Adipose tissue (tissue), 3 donors: ENCODE measurements around the gene MRAP. TPM values are rescaled to one million over a fixed set of nuclear protein-coding genes. Genes with fewer than 3 reads are reported as not detected.
"Not testable (repeated sequence)": the region's sequence is repeated elsewhere in the genome, so short reads cannot be mapped to it uniquely, and the experiment has no call there.

Source experiments
- H3K27ac ChIP-seq: one replicate; pipeline ENCODE4 v1.5.1; 2013; ENCODE audit warnings: low read depth, low read length
- WGBS, 3 donors: extraction: QIAGEN DNeasy Blood & Tissue Kit; methylation state at CpG; one replicate each; pipeline ENCODE4 v1.1.7; 2013; 5-methylcytosine and 5-hydroxymethylcytosine counted together
- polyA plus RNA-seq, 3 donors: library from polyadenylated mRNA; stranded (reverse); fragments of 200-250 nt; gene quantifications; one replicate each; pipeline ENCODE4 v1.2.3, GENCODE V29; 2013
- donor health status: healthy with polysubstance abuse.
- donor health status: Bipolar disorder and iron deficiency.
- donor health status: healthy.

MRAP gene
- polyA plus RNA-seq, 3 donors, result 43.7 to 316 (median 45.5) TPM

- WGBS, 3 donors, result 95 to 96% (median 96%) methylated on average over 4 of the region's 4 CpGs
- no peak overlapping the region for H3K27ac ChIP-seq
Observed at GRCh38 chr21:32285476-32285875, 13.2 kb upstream of the MRAP start.

- no peak overlapping the region for H3K27ac ChIP-seq
- whole genome bisulfite sequencing, 3 donors, result 87 to 93% (median 90%) methylated on average over 7 of the region's 7 CpGs
Observed at GRCh38 chr21:32297449-32297848, 1.2 kb upstream of the MRAP start.

GRCh38 chr21:32298148-32298559, 501 bp upstream of the MRAP start:
- no peak overlapping the region for H3K27ac ChIP-seq
- 51 to 74% (median 71%) methylated on average over 6 of the region's 6 CpGs for WGBS, 3 donors

- WGBS, 3 donors, result 76 to 90% (median 85%) methylated on average over 6 of the region's 6 CpGs
- no peak overlapping the region for H3K27ac ChIP-seq
Observed at GRCh38 chr21:32299695-32300094, 1.0 kb downstream of the MRAP start.

GRCh38 chr21:32300117-32300681, 1.5 kb downstream of the MRAP start:
- WGBS, 3 donors, result 91 to 94% (median 91%) methylated on average over 41 of the region's 41 CpGs
- H3K27ac ChIP-seq, result no peak overlapping the region

- WGBS, 3 donors, result 70 to 90% (median 90%) methylated on average over 2 of the region's 2 CpGs
- H3K27ac ChIP-seq, result no peak overlapping the region
Observed at GRCh38 chr21:32301596-32301995, 2.9 kb downstream of the MRAP start.

- no peak overlapping the region for H3K27ac ChIP-seq
- WGBS, 3 donors, result 87 to 98% (median 91%) methylated on average over 6 of the region's 6 CpGs
Observed at GRCh38 chr21:32302560-32302959, 3.9 kb downstream of the MRAP start.

GRCh38 chr21:32303385-32303784, 4.7 kb downstream of the MRAP start:
- 94 to 100% (median 100%) methylated on average over 1 of the region's 1 CpG for WGBS, 3 donors
- H3K27ac ChIP-seq, result no peak overlapping the region

- H3K27ac ChIP-seq, result no peak overlapping the region
- WGBS, 3 donors, result 95 to 97% (median 97%) methylated on average over 7 of the region's 7 CpGs
Observed at GRCh38 chr21:32304998-32305397, 6.3 kb downstream of the MRAP start.

GRCh38 chr21:32306021-32306780, 7.5 kb downstream of the MRAP start:
- H3K27ac ChIP-seq, result no peak overlapping the region
- 56 to 65% (median 65%) methylated on average over 22 of the region's 22 CpGs for WGBS, 3 donors

- WGBS, 3 donors, result 93 to 99% (median 95%) methylated on average over 4 of the region's 4 CpGs
- H3K27ac ChIP-seq, result no peak overlapping the region
Observed at GRCh38 chr21:32307706-32308105, 9.1 kb downstream of the MRAP start.

- H3K27ac ChIP-seq, result no peak overlapping the region
- WGBS, 3 donors, result 97% methylated on average over 10 of the region's 10 CpGs
Observed at GRCh38 chr21:32308696-32309095, 10.0 kb downstream of the MRAP start.

- no peak overlapping the region for H3K27ac ChIP-seq
- WGBS, 3 donors, result 90 to 97% (median 92%) methylated on average over 7 of the region's 7 CpGs
Observed at GRCh38 chr21:32309906-32310460, 11.3 kb downstream of the MRAP start.

GRCh38 chr21:32310976-32311375, 12.3 kb downstream of the MRAP start:
- H3K27ac ChIP-seq, result not testable (repeated sequence)
- 89 to 94% (median 89%) methylated on average over 9 of the region's 9 CpGs for WGBS, 3 donors

- H3K27ac ChIP-seq, result no peak overlapping the region
- WGBS, 3 donors, result 94 to 98% (median 96%) methylated on average over 9 of the region's 9 CpGs
Observed at GRCh38 chr21:32311621-32312020, 13.0 kb downstream of the MRAP start.

- H3K27ac ChIP-seq, result no peak overlapping the region
- 84 to 93% (median 87%) methylated on average over 5 of the region's 5 CpGs for WGBS, 3 donors
Observed at GRCh38 chr21:32312326-32312725, 13.7 kb downstream of the MRAP start.

- 90 to 93% (median 92%) methylated on average over 6 of the region's 6 CpGs for WGBS, 3 donors
- H3K27ac ChIP-seq, result no peak overlapping the region
Observed at GRCh38 chr21:32312976-32313375, 14.3 kb downstream of the MRAP start.

- WGBS, 3 donors, result 94 to 96% (median 94%) methylated on average over 16 of the region's 16 CpGs
- no peak overlapping the region for H3K27ac ChIP-seq
Observed at GRCh38 chr21:32314806-32315205, 16.2 kb downstream of the MRAP start.

GRCh38 chr21:32315511-32316281, 17.0 kb downstream of the MRAP start:
- 85 to 88% (median 87%) methylated on average over 14 of the region's 14 CpGs for WGBS, 3 donors

More at GRCh38 chr21:32315511-32316281, 17.0 kb downstream of the MRAP start:
- H3K27ac ChIP-seq, result no peak overlapping the region
